OCI-LY1 (cell line): Measurements from ENCODE around the gene CXCR5.

ENCODE experiments used
- H2AFZ ChIP-seq: fragments of 200-600 bp; sonication (generic), shearing (Covaris generic); 2 replicates; pipeline ENCODE4 v1.6.0; 2014; ENCODE audit warnings: antibody characterized with exemption, mild to moderate bottlenecking, low read length
- H3F3A ChIP-seq: fragments of 200-600 bp; sonication (generic), shearing (Covaris generic); 2 replicates; pipeline ENCODE4 v1.6.0; 2014; ENCODE audit warnings: mild to moderate bottlenecking, antibody characterized with exemption, low read length, moderate library complexity; ENCODE audit not compliant: insufficient read depth
- H3K27ac ChIP-seq: fragments of 200-600 bp; sonication (generic); 2 replicates; pipeline ENCODE4 v1.5.1; 2014; ENCODE audit warnings: low read length, mixed run types, mild to moderate bottlenecking, low read depth; ENCODE audit not compliant: poor library complexity, severe bottlenecking
- H3K27me3 ChIP-seq: fragments of 200-600 bp; sonication (generic); 2 replicates; pipeline ENCODE4 v1.6.0; 2014; ENCODE audit warnings: antibody characterized with exemption, mild to moderate bottlenecking, low read length, moderate library complexity; ENCODE audit not compliant: insufficient read depth
- H3K36me3 ChIP-seq: fragments of 200-600 bp; sonication (generic); 2 replicates; pipeline ENCODE4 v1.6.1; 2014; ENCODE audit warnings: mild to moderate bottlenecking, antibody characterized with exemption, low read length, moderate library complexity, mixed read lengths; ENCODE audit not compliant: insufficient read depth
- H3K4me1 ChIP-seq: fragments of 200-600 bp; sonication (generic); 2 replicates; pipeline ENCODE4 v1.5.1; 2014; ENCODE audit warnings: mild to moderate bottlenecking, low read length, moderate library complexity; ENCODE audit not compliant: insufficient read depth, severe bottlenecking
- H3K4me2 ChIP-seq: fragments of 200-600 bp; sonication (generic), shearing (Covaris generic); 2 replicates; pipeline ENCODE4 v1.6.1; 2014; ENCODE audit warnings: low read length
- H3K4me3 ChIP-seq: fragments of 200-600 bp; sonication (generic); 2 replicates; pipeline ENCODE4 v1.5.1; 2014; ENCODE audit warnings: low read length, low read depth, mild to moderate bottlenecking, mixed read lengths; ENCODE audit not compliant: poor library complexity, severe bottlenecking
- H3K79me2 ChIP-seq: fragments of 200-600 bp; shearing (Covaris generic); 2 replicates; pipeline ENCODE4 v1.6.1; 2016; ENCODE audit warnings: mixed run types, low read length, mixed read lengths; ENCODE audit not compliant: insufficient read depth
- H3K9ac ChIP-seq: fragments of 200-600 bp; sonication (generic), shearing (Covaris generic); 2 replicates; pipeline ENCODE4 v1.6.1; 2014; ENCODE audit warnings: mild to moderate bottlenecking, low read length, mixed read lengths
- H3K9me2 ChIP-seq: fragments of 200-600 bp; sonication (generic), shearing (Covaris generic); 2 replicates; pipeline ENCODE4 v1.6.1; 2014; ENCODE audit warnings: low read depth, mild to moderate bottlenecking, low read length, mixed read lengths
- H3K9me3 ChIP-seq: fragments of 200-600 bp; shearing (Covaris generic); 2 replicates; pipeline ENCODE4 v1.6.1; 2014; ENCODE audit warnings: low read length, mixed read lengths
- H4K20me1 ChIP-seq: fragments of 200-600 bp; sonication (generic), shearing (Covaris generic); 2 replicates; pipeline ENCODE4 v1.6.0; 2016; ENCODE audit warnings: mild to moderate bottlenecking, low read length; ENCODE audit not compliant: insufficient read depth
- EZH2 ChIP-seq: fragments of 200-600 bp; sonication (generic), shearing (Covaris generic); IDR thresholded peaks from 2 replicates; pipeline ENCODE4 v1.8.0; 2017; ENCODE audit warnings: borderline replicate concordance, mixed run types, mild to moderate bottlenecking, antibody characterized with exemption, low read length, moderate library complexity, mixed read lengths
- TF ChIP-seq, protein P1 (sequence below): fragments of 200-600 bp; sonication (generic), shearing (Covaris generic); IDR thresholded peaks from 2 replicates; pipeline ENCODE4 v1.5.1; 2017; ENCODE audit warnings: mild to moderate bottlenecking, antibody characterized with exemption, low read length, moderate library complexity, mixed read lengths

Gene CXCR5

DNA sequence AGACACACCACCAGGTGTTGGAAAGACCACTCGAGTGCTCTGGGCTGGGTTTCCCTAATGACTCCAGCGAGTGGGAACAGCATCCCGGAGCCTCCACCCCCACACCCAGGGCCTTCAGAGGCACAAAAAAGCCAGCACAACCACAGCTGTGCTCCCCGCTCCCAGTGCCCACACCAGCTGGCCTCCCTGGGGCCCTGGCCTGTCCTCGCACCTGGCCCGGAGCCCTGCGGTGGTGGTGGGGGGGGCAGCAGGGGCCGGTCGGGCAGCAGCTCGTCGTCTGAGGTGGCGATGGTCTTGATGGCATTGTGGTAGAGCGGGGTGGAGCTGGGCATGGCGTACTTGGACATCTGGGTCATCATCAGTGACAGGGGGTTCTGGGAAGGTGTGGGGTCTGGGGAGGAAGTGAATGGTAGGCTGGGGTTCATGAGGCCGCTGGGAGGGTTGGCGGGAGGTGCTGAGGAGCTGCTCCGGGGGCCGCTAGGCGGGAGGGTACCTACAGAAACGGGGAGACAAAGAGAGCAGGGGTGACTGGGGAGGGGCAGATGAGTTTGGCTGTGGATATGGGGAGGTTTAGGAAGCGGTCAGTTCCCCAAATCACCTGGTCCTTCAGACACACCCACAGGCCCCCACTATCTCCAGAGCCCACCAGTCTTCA is 16.1 kb downstream of the CXCR5 start:
- H3K9me3 ChIP-seq: no peaks in the 10 kb centered on the region
- H3K27me3 ChIP-seq: no peaks in the 10 kb centered on the region
- H3F3A ChIP-seq: no peaks in the 10 kb centered on the region
- no peak overlapping the region for H3K4me2 ChIP-seq
- no peaks in the 10 kb centered on the region for H4K20me1 ChIP-seq
- H3K9me2 ChIP-seq: no peaks in the 10 kb centered on the region
- H3K9ac ChIP-seq: no peak overlapping the region
- H2AFZ ChIP-seq: no peak overlapping the region
- H3K79me2 ChIP-seq: no peaks in the 10 kb centered on the region
- TF ChIP-seq EZH2: no peak
- TF ChIP-seq, protein P1, sequence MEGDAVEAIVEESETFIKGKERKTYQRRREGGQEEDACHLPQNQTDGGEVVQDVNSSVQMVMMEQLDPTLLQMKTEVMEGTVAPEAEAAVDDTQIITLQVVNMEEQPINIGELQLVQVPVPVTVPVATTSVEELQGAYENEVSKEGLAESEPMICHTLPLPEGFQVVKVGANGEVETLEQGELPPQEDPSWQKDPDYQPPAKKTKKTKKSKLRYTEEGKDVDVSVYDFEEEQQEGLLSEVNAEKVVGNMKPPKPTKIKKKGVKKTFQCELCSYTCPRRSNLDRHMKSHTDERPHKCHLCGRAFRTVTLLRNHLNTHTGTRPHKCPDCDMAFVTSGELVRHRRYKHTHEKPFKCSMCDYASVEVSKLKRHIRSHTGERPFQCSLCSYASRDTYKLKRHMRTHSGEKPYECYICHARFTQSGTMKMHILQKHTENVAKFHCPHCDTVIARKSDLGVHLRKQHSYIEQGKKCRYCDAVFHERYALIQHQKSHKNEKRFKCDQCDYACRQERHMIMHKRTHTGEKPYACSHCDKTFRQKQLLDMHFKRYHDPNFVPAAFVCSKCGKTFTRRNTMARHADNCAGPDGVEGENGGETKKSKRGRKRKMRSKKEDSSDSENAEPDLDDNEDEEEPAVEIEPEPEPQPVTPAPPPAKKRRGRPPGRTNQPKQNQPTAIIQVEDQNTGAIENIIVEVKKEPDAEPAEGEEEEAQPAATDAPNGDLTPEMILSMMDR: no peak
- peaks cover 25% of the 10 kb centered on the region for H3K36me3 ChIP-seq
- H3K27ac ChIP-seq: no peak overlapping the region
- H3K4me1 ChIP-seq: peaks cover 67% of the 10 kb centered on the region
- H3K4me3 ChIP-seq: no peak overlapping the region

DNA sequence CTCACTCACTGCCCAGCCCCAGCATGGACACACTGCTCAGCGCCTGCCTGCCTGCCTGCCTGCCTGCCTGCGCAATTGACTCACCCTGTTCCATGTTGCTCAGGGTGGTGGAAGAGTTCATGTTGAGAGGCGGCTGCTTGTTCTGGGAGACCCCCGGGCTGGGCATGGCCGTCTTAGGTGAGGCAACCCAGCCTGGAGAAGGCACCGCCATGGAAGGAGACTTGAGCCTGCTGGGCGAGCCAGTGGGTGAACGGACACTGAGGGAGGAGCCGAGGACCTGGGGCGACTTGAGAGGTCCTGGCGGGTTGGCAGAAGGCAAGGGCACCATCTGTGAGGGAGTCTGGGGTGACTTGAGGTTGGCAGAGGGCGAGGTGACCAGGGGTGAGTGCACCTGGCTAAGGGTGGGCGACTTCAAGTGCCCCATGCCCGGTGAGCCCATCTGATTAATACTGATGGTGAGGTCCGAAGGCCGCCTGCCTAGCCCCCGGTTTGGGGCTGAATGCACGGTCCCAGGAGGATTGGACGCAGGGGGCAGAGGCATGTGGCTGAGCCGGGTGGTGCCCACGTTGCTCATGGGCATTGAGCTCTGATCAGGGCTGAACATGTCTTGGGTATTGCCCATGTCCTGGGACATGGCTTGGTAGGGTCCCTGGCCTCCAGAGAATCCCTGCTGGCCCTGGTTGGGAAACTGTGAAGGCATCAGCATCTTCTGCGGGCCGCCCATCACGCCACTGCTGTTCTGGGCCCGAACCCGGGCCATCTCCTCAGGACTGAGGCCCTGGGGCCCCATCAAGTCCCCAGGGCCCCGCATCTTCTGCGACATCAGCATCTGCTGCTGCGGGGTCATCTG is 17.1 kb downstream of the CXCR5 start:
- Histone ChIP-seq H3F3A (no peaks in the 10 kb centered on the region), H3K4me2 (no peak overlapping the region), H4K20me1 (no peaks in the 10 kb centered on the region), H3K36me3 (peaks cover 16% of the 10 kb centered on the region), H3K9me3 (no peaks in the 10 kb centered on the region), H3K27ac (no peak overlapping the region), H3K27me3 (no peaks in the 10 kb centered on the region), H3K4me1 (peaks cover 58% of the 10 kb centered on the region), H3K9ac (no peak overlapping the region), H3K4me3 (no peak overlapping the region), H3K79me2 (no peaks in the 10 kb centered on the region), H3K9me2 (no peaks in the 10 kb centered on the region), H2AFZ (no peak overlapping the region)
- TF ChIP-seq, protein P1: no peak
- no peak for TF ChIP-seq EZH2

DNA sequence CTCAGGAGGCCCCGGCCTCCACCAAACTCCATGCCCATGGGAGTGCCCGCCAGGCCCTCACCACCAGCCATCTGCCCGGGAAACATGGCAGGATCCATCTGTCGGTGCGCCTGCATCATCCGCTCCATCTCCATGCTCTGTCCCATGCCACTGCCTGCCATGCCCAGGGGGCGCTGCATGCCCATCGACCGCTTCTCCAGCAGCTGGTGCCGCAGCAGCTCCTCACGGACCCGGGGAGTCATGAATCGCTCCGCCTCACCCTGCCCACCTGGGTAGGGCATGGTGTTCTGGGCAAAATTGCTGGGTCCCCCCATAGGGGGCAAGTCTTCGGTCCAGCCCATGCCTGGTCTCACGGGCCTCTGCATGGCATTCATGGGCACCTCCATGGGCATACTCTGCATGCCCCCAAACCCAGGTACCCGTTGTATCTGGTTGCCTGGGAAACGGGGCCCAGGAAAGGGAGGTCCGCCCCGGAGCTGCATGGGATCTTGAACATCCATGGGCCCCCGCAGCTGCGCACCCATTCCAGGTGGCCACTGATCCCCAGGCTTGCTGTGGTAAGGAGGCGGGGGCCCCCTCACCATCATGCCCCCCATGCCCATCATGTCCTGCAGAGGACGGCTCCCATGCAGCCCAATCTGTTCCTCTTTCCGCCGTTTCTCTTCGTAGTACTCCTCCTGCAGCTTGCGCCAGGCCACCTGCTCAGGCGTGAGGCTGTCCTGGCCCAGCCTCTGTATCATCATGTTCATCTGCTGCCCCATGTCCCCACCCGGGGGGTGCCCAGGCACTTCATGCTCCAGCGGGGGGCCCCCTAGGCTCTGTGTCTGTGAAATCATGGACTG is 18.0 kb downstream of the CXCR5 start:
- Histone ChIP-seq H3K27me3 (no peaks in the 10 kb centered on the region), H3K79me2 (no peaks in the 10 kb centered on the region), H3F3A (no peaks in the 10 kb centered on the region), H4K20me1 (no peaks in the 10 kb centered on the region), H3K36me3 (peaks cover 7% of the 10 kb centered on the region), H3K27ac (no peak overlapping the region), H3K9me3 (no peaks in the 10 kb centered on the region), H3K9ac (no peak overlapping the region), H2AFZ (no peak overlapping the region), H3K4me2 (no peak overlapping the region), H3K4me3 (no peak overlapping the region), H3K4me1 (peaks cover 52% of the 10 kb centered on the region), H3K9me2 (no peaks in the 10 kb centered on the region)
- TF ChIP-seq, protein P1: no peak; the same call in 1 of the 2 replicates
- TF ChIP-seq EZH2: no peak
